Measurements from ENCODE around the gene STX18. TPM values are rescaled to one million over a fixed set of nuclear protein-coding genes. Genes with fewer than 3 reads are reported as not detected.

STX18 gene
- polyA plus RNA-seq, 1 experiment: 27.0 TPM

GRCh38 chr4:4490816-4491215 lies 51.0 kb downstream of the STX18 start:
- CTCF ChIA-PET: interaction anchor here (0.6 to 4.6 kb wide), 3 partner anchors 15 to 30 kb away, joined by 3 to 47 read pairs (median 3); no protein-coding TSS in a partner anchor

GRCh38 chr4:4490041-4490440 lies 51.8 kb downstream of the STX18 start:
- no peaks in the 10 kb centered on the region for H3K9me3 ChIP-seq (ENCODE audit: control insufficient read depth, insufficient read depth, low read length)
- ChIA-PET POLR2A (interaction anchor here (0.6 kb wide), 1 partner anchor 155 kb away, joined by 9 read pairs; no protein-coding TSS in a partner anchor), CTCF (interaction anchor here (0.6 to 4.6 kb wide), 4 partner anchors 9 to 391 kb away, joined by 3 to 47 read pairs (median 15); no protein-coding TSS in a partner anchor)
- H3K27ac ChIP-seq (ENCODE audit: low read depth, low read length): no peak overlapping the region
- no peak overlapping the region for H3K4me3 ChIP-seq (ENCODE audit: low read depth, low read length)
- no peak for TF ChIP-seq CTCF (IDR thresholded peaks at IDR 0.05; ENCODE audit: low read depth, low read length)
- H3K27me3 ChIP-seq (ENCODE audit: control insufficient read depth, insufficient read depth, low read length): no peaks in the 10 kb centered on the region
- no peak for DNase-seq (ENCODE audit: low read depth, low spot score)

More at GRCh38 chr4:4490816-4491215, 51.0 kb downstream of the STX18 start:
- TF ChIP-seq CTCF (IDR thresholded peaks at IDR 0.05; ENCODE audit: low read depth, low read length): no peak
- Histone ChIP-seq H3K4me3 (ENCODE audit: low read depth, low read length) (no peak overlapping the region), H3K27ac (ENCODE audit: low read depth, low read length) (no peak overlapping the region), H3K9me3 (ENCODE audit: control insufficient read depth, insufficient read depth, low read length) (no peaks in the 10 kb centered on the region), H3K27me3 (ENCODE audit: control insufficient read depth, insufficient read depth, low read length) (no peaks in the 10 kb centered on the region)
- POLR2A ChIA-PET: no interaction called here
- DNase-seq (ENCODE audit: low read depth, low spot score): no peak

GRCh38 chr4:4488405-4489404 lies 53.1 kb downstream of the STX18 start:
- Histone ChIP-seq H3K27me3 (ENCODE audit: control insufficient read depth, insufficient read depth, low read length) (no peaks in the 10 kb centered on the region), H3K4me3 (ENCODE audit: low read depth, low read length) (no peak overlapping the region), H3K9me3 (ENCODE audit: control insufficient read depth, insufficient read depth, low read length) (no peaks in the 10 kb centered on the region), H3K27ac (ENCODE audit: low read depth, low read length) (no peak overlapping the region)
- CTCF ChIA-PET: interaction anchor here (0.6 to 4.6 kb wide), 22 partner anchors 10 to 394 kb away, joined by 3 to 47 read pairs (median 4); no protein-coding TSS in a partner anchor
- TF ChIP-seq CTCF (IDR thresholded peaks at IDR 0.05; ENCODE audit: low read depth, low read length): peak; percentile 97
- POLR2A ChIA-PET: no interaction called here
- DNase-seq (ENCODE audit: low read depth, low spot score): peak; percentile 56

- TF ChIP-seq CTCF (IDR thresholded peaks at IDR 0.05; ENCODE audit: low read depth, low read length): no peak
- ChIA-PET POLR2A (no interaction called here), CTCF (interaction anchor here (1.3 to 4.6 kb wide), 6 partner anchors 8 to 394 kb away, joined by 3 to 47 read pairs (median 8); no protein-coding TSS in a partner anchor)
- Histone ChIP-seq H3K4me3 (ENCODE audit: low read depth, low read length) (no peak overlapping the region), H3K27ac (ENCODE audit: low read depth, low read length) (no peak overlapping the region), H3K27me3 (ENCODE audit: control insufficient read depth, insufficient read depth, low read length) (no peaks in the 10 kb centered on the region), H3K9me3 (ENCODE audit: control insufficient read depth, insufficient read depth, low read length) (no peaks in the 10 kb centered on the region)
- DNase-seq (ENCODE audit: low read depth, low spot score): no peak
Observed at GRCh38 chr4:4486969-4487368, 54.9 kb downstream of the STX18 start.

GRCh38 chr4:4485806-4486205 lies 56.0 kb downstream of the STX18 start:
- Histone ChIP-seq H3K4me3 (ENCODE audit: low read depth, low read length) (no peak overlapping the region), H3K27ac (ENCODE audit: low read depth, low read length) (no peak overlapping the region), H3K9me3 (ENCODE audit: control insufficient read depth, insufficient read depth, low read length) (no peaks in the 10 kb centered on the region), H3K27me3 (ENCODE audit: control insufficient read depth, insufficient read depth, low read length) (no peaks in the 10 kb centered on the region)
- no peak for DNase-seq (ENCODE audit: low read depth, low spot score)
- no peak for TF ChIP-seq CTCF (IDR thresholded peaks at IDR 0.05; ENCODE audit: low read depth, low read length)
- ChIA-PET CTCF (interaction anchor here (1.3 to 4.4 kb wide), 2 partner anchors 34 to 395 kb away, joined by 6 to 27 read pairs; no protein-coding TSS in a partner anchor), POLR2A (no interaction called here)

Measured in AG04450 (cell line).